SIG-M5 (cell line): ENCODE measurements around the gene TDRKH.

Source experiments
- DNase-seq: peaks from one replicate; lab custom pipeline; 2025; lab: John Stamatoyannopoulos, UW

The TDRKH gene

DNA sequence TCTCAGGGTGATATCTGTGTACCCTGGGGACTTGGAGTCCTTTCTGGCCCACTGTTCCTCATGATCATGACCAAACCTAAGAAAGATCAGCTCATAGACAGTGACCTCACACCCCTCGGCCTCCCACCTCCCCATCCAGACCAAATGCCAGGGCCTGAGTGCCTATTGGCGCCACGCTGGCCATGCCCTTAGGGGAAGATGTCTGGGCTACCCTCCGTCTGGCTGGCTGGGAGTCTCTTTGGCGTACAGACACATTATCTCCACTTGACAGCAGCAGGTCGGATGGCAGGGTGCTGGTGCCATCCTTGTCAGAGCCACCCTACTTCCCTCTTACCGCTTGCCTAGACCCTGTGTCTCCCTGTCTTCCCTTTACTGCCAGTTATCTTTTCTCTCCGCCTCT is 32.9 kb upstream of the TDRKH start:
- no peak for DNase-seq

DNA sequence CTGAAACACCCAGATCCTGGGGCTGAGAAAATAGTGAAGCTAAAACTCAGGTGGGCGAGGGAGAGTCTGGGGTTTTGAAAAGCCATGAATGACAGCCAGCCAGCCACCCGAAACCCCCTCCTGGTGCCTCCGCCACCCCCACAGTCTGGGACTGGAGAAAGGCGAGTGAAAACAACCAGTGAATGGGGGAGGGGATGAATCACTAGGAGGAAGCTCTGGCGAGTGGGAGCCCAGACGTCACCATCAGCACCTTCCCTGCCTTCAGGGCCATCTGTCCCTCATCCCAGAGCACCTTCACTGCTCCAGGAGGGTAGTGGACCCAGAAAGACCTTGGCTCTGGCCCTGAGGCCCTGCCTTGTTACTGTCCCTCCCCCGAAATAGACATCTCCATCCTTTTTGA is 32.1 kb upstream of the TDRKH start:
- no peak for DNase-seq

DNA sequence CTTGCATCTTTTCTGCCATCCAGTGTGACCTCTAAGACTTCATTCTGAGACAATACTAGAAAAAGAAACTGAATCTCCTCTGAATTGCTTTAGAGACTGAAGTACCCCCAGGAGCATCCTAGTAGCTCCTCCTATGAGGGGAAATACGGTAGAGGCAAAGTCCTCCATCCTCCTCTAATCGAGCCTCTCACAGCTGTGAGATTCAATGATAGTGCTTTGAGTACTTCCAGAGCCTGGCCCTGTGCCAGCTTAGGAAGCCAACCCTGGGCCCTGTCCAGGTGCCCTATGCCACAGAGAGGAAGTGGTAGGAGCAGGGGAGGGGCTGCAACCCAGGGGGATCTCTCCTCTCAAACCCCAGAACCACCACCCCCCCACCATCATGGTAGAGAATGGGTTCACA is 30.6 kb upstream of the TDRKH start:
- DNase-seq: no peak

DNA sequence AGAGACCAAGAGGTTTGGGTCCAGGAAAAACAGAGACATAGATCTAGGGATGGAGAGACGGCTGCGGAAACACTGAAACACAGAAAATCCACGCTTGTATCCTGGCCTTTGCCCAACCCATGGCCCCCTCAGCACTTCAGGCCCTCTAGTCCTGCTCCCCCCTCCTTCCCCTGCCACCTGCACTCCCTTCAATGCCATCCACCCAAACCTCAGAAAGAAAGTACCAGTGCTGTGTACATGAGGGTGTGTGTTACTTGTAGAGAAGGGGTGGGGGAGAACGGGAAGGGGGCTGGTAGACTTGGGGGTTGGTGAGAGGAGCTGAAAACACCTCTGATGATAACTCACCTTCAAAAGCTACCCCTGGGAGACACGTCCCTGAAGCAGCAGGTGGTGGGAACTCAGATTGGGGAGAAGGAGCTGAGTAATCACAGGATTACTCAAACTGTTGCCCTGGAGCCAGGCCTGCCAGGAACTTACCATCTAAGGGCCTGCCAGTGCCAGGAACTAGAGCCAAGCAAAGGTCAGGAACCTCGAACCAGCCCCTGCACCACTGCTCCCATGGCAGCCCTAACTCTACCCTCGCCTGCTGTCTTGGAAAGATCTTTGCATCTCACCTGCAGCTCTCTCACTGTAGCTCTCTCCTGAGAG is 29.8 kb upstream of the TDRKH start:
- DNase-seq: no peak

DNA sequence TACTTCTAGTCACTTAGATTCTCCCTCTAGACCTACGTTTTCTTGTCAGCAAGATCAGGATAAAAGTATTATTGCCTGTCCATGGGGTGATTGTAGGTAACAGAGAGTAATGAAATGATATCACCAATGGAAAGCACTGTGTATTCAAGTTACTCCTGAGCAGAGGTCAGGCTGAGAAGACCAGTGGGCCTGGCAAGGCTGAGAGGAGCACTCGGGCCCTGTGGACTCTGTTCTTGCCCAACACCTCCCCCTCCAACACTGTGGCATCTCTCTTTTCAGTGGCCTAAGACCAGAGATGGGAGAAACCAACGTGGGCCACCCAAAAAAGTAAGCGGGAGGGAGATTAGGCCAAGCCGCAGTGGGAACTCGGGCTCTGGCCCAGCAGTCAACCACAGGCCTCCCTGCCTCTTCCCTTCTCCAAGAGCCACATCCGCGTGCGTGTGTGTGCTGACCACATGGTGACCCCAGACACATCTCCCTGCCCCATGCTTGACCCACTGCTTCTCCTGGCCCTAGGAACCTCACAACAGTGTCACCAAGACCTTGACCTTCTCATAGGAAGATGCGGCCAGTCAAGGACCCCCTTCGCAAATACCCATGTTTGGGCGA is 29.0 kb upstream of the TDRKH start:
- DNase-seq: no peak

DNA sequence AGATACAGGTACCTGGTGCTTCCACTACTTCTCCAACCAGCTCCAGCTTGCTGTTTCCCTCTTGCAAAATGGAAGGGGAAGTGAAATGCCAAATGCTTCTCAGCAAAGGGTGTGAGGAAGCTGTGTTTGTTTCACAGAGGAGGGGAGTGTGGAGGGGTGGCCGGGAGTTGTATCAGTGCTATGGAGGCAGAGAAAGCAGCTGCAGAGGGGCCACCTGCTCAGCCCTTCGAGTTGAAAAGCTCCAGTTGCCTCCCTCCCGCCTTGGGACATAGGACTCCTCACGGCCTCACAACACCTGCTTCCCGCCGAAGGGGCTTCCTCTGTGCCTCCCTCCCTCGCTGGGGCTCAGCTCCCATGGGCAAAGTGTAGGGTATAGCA is 27.0 kb upstream of the TDRKH start:
- no peak for DNase-seq

DNA sequence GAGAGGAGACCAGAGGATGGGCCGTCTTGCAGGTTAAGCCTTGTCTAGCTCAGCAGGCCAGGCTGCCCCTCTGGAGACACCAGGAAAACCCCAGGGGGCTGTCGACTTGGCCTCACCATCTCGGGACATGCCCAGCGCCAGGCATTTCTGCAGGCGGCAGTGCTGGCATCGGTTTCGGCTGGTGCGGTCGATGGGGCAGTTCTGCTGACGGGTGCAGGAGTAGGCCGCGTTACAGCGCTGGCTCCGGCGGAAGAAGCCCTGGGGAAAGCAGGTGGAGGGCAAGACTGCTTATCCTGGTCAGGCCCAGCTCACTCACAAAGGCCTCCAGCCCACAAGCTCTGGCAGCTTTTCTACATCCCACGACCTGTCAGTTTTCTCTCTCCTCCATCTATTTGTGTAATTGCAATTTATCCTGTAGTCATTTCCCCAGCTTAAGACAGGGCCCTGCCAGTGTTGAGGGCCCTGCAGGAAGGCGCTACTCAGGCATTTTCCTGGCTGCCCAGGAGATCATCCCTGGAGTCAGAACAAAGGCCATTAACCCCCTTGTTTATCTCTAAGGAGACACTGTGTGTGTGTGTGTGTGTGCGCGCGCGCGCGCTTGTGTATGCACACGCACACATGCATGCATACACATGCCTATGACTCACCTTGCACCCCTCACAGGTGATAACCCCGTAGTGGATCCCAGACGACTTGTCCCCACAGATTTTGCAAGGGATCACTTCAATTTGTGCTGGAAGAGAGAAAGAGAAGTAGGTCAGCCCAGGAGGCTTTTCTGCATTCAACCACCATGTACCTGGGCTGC is 26.4 kb upstream of the TDRKH start:
- DNase-seq: no peak

DNA sequence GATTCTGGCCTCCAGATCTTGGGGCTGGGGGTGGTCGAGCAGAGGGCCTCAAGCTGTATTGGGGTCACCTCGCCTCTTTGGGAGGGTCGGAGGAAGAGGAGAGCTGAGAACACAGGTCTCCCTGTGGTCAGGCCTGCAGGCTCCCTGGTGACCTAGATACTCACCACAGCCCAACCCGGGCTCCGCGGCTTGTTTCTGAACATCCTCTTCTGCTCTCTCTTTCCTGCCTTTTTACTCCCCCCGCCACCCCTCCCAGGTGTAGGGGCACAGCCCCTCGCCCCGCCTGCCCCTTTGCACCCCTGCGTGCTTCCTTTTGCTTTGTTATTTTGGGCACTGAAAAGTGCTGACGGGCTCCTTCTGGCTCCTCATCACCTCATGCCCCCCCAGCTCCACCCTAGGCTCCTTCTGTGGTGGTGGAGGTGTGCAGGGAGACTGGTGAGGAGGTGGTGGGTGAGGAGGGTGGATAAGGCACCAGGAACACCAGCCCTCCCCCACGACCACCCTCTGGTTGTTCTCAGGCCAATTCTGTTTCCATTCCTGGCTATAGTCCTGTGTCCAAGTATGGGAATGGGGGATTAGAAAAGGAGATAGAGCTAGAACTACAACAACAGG is 25.5 kb upstream of the TDRKH start:
- no peak for DNase-seq

DNA sequence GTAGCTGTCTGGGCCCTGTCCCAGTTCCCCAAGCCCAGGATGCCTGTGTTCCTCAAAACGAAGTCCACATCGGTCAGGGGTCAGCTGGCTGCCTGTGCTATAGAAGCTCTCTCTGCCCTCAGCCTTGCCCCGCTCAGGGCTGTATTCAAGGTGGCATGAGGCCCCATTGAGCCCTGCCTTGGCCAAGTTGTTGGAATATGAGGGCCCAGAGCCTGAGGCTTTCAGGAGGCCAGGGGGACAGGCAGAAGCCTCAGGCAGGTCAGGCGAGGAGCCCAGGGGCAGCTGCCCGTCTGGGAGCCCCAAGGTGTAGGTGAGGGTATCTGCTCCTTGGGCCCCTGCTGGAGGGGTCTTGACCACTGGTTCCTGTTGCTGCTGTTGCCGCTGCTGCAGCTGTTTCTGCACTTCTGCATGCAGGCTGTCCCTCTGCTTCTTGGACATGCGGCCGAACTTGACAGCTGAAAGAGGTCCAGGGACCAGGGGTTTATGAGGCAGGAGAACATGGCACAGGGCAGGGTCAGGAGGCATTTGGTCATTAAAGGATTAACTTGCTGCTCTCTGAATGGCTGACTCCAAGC is 24.8 kb upstream of the TDRKH start:
- DNase-seq: no peak

DNA sequence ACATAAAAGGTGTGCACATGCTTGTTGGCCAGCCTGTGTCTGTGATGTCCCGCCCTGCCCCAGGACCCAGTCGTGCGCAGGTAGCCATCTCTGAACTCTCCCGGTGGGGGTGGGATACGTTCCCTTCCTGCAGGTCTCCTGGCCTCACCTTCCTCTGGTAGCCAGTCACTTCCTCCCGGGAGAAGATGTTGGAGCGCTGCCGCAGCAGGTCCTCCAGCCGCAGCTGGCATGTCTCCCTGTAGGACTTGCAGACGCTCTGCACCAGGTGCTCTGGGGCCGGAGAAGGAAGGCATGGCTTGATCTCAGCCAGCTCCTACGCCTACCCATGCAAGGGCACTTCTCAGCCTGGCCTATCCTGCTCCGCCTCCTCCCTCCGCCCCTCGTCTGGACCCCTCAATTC is 24.1 kb upstream of the TDRKH start:
- no peak for DNase-seq

DNA sequence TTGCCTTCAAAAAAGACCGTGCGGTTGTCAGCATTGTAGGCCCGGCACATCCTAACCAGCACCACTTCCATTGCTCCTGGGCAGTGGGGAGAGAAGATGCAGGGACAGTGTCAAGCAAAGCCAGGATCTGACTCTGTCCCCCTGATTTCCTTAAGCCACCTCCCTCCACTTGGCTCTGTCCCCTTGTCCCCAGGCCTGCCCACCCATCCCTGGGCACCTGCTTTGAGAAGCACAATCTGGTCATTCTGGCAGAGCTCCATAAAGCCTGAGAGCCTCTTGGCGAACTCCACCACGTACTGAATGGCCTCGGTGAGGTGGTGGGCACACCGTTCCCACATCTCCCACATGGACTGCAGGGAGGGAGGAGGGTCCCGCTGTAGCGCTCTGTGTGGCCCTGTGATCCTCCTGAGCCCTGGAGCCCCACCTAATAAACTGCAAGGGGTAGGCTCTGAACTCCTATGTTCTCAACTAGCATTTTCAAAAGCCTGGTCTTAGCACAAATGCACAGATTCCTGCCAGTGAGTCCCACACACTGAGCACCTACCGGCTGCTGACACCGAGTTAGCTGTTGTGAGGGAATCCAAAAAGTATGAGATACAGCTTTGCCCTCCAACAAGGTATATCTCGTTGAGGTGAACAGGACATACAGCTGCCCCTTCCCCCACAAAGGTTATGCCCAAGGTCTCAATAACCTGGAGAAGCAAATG is 23.1 kb upstream of the TDRKH start:
- no peak for DNase-seq

DNA sequence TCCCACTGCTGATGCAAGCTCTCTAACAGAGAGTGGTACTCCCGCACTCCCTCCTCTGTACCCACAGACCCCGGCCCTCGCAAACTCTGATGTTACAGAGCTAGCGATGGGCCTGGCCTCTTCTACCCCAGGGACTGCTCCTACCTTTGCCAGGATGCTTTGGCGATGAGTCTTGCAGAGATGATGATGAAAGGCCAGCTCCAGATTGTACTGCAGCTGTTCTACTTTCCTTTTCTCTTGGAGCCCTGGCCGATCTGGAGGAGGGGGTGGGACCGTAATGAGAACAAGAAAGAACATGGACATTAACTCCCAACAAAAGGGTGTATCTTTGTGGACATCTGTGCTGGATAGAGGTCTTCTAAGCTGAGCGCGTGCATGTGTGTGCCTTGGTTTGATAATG is 20.9 kb upstream of the TDRKH start:
- no peak for DNase-seq

DNA sequence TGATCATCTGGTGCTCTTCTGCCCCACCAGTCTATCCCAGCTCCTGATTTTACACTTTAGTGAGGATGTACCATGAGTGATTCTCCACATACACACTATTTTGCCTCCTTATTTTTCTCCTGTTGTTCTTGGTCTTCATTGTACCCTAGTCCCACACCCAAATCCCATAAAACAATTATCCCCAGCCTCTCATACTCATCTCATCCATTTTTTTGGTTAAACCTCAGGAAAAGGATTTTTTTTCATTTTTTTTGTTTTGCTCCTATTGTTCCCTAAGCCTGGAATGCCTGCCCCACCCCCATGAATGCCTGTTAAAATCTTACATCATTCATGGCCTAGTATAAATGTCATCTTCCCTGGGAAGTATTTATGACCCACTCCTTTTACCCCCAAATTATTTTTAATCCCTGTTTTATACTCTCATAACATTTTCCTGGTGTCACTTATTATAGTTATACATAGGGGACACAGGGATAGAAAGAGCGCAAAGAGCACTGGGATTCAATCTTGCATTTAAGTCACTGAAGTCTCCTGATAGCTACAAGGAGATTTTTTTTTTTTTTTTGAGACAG is 19.8 kb upstream of the TDRKH start:
- DNase-seq: no peak

DNA sequence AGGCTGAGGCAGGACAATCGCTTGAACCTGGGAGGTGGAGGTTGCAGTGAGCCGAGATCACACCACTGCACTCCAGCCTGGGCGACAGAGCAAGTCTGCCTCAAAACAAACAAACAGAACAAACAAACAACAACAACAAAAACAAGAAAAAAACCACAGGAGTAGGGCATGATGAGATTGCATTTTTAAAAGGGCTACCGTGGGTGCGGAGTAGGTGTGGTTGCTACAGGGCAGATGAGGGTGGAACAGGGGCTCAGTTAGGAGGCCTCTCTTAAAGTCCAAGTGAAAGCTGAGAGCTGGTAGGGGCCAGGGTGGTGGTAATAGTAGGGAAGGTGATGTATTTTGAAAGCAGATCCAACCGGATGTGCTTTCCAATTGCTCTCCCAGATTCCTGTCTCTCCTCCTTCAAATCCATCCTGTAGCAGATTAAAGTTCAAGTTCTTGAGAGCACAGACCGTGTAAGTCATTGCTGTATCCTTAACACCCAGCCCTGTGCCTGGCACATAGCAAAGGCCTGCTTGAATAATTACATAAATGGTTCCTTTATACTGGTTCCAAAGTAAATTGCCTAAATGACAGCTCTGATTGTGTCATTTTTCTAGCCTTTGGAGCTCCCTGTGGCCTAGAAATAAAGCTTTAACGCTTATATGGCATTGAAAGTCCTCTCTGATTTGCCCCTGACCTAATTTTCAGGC is 19.1 kb upstream of the TDRKH start:
- DNase-seq: no peak

DNA sequence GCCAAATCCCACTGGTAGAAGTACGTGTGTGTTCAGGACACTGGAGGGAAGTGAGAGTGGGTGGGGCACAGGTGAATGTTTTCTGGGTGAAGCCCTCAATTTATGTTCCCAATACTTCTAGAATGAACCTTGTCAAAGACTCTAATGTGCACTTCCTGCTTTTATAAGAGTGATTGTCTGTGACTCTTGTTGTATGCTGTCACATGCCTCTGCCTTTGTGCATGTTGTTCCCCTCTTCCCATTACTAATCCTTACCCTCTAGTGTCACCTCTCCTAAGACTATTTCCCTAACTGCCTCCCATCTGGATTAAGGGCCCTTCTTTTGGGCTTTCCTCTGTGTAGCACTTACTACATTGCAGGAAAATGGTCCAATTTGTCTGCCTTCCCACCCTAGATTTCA is 17.5 kb upstream of the TDRKH start:
- no peak for DNase-seq

DNA sequence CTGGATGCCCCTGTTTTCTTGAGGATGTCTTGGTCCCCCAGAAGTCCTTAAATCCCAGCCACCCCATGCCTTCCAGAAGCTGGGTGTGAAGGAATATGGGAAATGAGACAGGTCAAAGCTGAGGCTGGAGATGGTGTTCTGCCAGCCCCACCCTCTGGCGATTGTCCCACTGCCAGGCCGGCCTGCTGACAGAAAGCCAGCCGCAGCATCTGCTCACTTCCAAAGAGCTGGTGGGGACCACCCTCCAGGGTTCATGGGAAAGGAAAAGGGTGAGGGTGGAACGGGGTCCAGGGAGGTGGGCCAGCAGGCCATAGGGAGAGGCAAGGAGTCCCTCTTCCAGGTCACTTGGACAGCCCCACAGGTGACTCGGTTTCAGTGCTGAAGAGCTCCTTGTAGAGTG is 16.8 kb upstream of the TDRKH start:
- no peak for DNase-seq

DNA sequence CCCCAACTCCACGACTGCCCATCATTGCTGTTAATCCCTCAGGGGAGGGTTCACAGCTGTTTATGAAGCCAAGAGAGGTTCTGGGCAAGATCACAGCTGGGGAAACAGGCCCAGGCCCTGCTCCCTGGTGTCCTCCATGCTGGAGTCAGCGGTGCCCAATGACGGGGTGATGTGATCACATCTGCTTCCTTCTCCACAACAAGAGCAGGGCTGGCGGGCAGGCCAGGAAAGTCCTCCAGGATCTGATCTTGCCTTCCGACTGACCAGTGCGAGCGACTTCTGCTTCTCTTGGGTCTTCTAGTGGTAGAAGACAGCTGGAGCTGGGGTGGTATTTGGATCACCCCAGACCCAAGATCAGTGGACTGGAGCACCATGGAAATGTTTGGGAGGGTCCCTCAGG is 15.9 kb upstream of the TDRKH start:
- DNase-seq: no peak

DNA sequence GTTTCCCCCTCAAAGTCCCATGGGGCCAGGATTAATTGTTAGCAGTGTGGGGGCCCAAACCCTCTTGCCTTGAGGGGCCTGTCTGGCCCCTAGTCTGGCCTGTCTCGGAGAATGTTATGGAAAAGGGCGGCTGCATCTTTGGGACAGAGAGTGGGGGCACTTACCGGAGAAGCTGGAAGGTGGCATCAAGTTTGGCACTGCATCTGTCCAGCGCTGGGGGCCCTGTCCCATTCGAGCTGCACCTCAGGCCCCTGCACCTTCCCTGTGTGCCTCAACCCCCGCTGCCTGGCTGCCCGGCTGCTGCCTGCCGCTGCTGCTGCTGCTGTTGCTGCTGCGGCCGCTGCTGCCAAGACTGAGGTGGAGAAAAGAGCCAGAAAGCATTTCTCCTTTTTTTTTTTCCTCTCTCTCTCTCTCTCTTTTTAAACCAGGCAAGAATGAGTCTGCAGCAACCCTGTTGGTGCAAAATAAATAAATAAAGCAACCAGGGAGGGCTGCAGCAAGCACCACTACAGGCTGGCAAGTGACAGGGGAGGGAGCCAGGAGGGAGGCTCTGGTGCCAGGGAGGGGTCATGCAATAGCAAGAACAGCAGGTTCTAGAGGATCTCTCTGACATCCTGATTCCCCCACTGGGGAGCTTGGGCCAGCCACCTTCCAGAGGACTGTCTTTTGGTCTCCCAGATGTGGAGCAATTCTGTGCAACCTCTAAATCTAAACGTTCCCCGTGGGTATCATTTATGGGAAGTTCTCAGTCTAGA is 14.9 kb upstream of the TDRKH start, which contains the start of gene LINGO4:
TSS of gene LINGO4 (minus strand) at position 354 of the 755 bp plus-strand sequence. CDS start 2,715 bp downstream, outside the sequence.
- no peak for DNase-seq

DNA sequence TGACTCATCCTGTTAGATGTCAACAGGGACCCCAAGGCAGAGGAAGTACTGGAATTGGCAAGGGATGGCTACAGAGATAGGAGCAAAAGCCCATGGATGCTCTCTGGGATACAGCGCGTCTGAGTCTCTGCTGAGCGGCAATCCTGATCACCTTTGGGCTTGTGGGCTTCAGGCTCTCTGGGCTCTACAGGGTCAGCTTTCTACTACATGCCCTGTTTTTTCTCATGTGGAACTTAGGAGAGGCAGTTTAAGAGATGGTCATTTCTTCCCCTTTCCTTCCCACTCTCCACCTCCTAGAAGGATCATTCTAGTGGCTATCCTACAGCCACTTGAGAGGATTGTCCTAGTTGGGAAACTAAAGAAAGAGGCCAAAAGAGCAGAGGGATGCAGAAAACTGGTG is 13.6 kb upstream of the TDRKH start:
- no peak for DNase-seq

DNA sequence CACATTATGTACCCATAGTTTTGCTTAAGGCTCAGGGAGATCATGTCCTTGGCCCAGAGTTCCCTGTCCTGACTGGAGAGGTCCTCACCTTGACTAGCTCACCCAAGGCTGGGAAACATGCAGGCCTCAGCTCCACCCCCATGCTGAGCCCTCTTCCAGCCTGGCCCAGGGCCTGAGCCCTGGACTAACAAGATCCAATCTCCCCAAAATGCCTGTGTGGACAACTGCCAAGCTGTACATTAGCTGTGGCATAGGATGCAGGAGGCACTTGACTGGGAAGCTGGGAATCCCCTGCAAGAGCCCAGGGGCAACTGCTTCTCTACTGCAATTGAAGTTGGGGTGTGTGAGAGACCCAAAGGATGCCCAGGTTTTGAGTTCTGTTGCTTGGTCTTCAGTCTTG is 12.9 kb upstream of the TDRKH start:
- no peak for DNase-seq
